GM23338 (cell line): ENCODE measurements around the gene FRMD4A. TPM values are rescaled to one million over a fixed set of nuclear protein-coding genes. Genes with fewer than 3 reads are reported as not detected.

Source experiments
- ATAC-seq: fragments of 200-7000 bp; cut with Tn5 transposase; 3 replicates; pipeline ENCODE4 v1.9.1; 2020
- DNase-seq: peaks from one replicate; pipeline ENCODE4 v3.0.0-alpha.2; 2015; ENCODE audit warnings: low spot score
- H2AFZ ChIP-seq: fragments of 200-600 bp; sonication (generic); 2 replicates; pipeline ENCODE4 v1.8.0; 2016; ENCODE audit warnings: antibody characterized with exemption, mild to moderate bottlenecking, moderate library complexity
- H3F3A ChIP-seq: fragments of 200-600 bp; sonication (generic); replicated peaks from 2 replicates; pipeline ENCODE4 v1.8.0; 2017; ENCODE audit warnings: antibody characterized with exemption, mixed run types, low read depth
- H3K27ac ChIP-seq: fragments of 200-600 bp; sonication (generic); 2 replicates; pipeline ENCODE4 v1.6.1; 2016; ENCODE audit warnings: low read depth
- H3K27me3 ChIP-seq: fragments of 200-600 bp; sonication (generic); 2 replicates; pipeline ENCODE4 v1.8.0; 2016; ENCODE audit warnings: mild to moderate bottlenecking, mixed run types, moderate library complexity; ENCODE audit not compliant: insufficient read depth
- H3K36me3 ChIP-seq: fragments of 200-600 bp; sonication (generic); 2 replicates; pipeline ENCODE4 v1.8.0; 2016; ENCODE audit warnings: mild to moderate bottlenecking; ENCODE audit not compliant: insufficient read depth
- H3K4me1 ChIP-seq: fragments of 200-600 bp; sonication (generic); 2 replicates; pipeline ENCODE4 v1.8.0; 2016; ENCODE audit warnings: mild to moderate bottlenecking, moderate library complexity; ENCODE audit not compliant: insufficient read depth
- H3K4me2 ChIP-seq: fragments of 200-600 bp; sonication (generic); 2 replicates; pipeline ENCODE4 v1.7.1; 2017; ENCODE audit warnings: mixed run types
- H3K4me3 ChIP-seq: fragments of 200-600 bp; sonication (generic); 2 replicates; pipeline ENCODE4 v1.6.1; 2016; ENCODE audit warnings: mixed run types
- H3K79me2 ChIP-seq: fragments of 200-600 bp; sonication (generic); replicated peaks from 2 replicates; pipeline ENCODE4 v1.8.0; 2017; ENCODE audit warnings: mild to moderate bottlenecking; ENCODE audit not compliant: insufficient read depth
- H3K9me2 ChIP-seq: fragments of 200-600 bp; sonication (generic); 2 replicates; pipeline ENCODE4 v1.8.0; 2017; ENCODE audit not compliant: insufficient read depth
- H4K20me1 ChIP-seq: fragments of 200-600 bp; sonication (generic); replicated peaks from 2 replicates; pipeline ENCODE4 v1.8.0; 2017; ENCODE audit warnings: mild to moderate bottlenecking; ENCODE audit not compliant: insufficient read depth
- H3K27ac Mint-ChIP-seq: 2 replicates; pipeline ENCODE4 v1.8.0; 2020; ENCODE audit warnings: inconsistent platforms, mild to moderate bottlenecking, moderate library complexity, mixed read lengths
- H3K27me3 Mint-ChIP-seq: 3 replicates; pipeline ENCODE4 v1.8.0; 2022; ENCODE audit warnings: low read depth, mild to moderate bottlenecking, moderate library complexity, mixed read lengths, inconsistent platforms; ENCODE audit not compliant: insufficient read depth, poor library complexity
- H3K36me3 Mint-ChIP-seq: 3 replicates; pipeline ENCODE4 v1.8.0; 2021; ENCODE audit warnings: low read depth, mild to moderate bottlenecking, inconsistent platforms, moderate library complexity, mixed read lengths
- H3K4me1 Mint-ChIP-seq: 3 replicates; pipeline ENCODE4 v1.8.0; 2020; ENCODE audit warnings: mild to moderate bottlenecking, inconsistent platforms, mixed read lengths
- H3K4me3 Mint-ChIP-seq: 3 replicates; pipeline ENCODE4 v1.8.0; 2021; ENCODE audit warnings: moderate library complexity, mild to moderate bottlenecking, inconsistent platforms, mixed read lengths
- H3K9me3 Mint-ChIP-seq: 3 replicates; pipeline ENCODE4 v1.8.0; 2020; ENCODE audit warnings: moderate library complexity, mild to moderate bottlenecking, inconsistent platforms, mixed read lengths
- CTCF ChIP-seq, 2 experiments: fragments of 200-600 bp in 1 of 2; sonication (generic) in 1 of 2; conservative IDR thresholded peaks; 2 replicates each; pipeline versions ENCODE4 v1.5.1 to v1.6.1; 2016 to 2017; ENCODE audit warnings: antibody characterized with exemption in 2 of 2, low read depth in 2 of 2, mild to moderate bottlenecking in 2 of 2, moderate library complexity in 1 of 2
- EZH2 ChIP-seq: fragments of 200-600 bp; sonication (generic); IDR thresholded peaks from one replicate; pipeline ENCODE4 v1.8.0; 2017; ENCODE audit warnings: antibody characterized with exemption, mild to moderate bottlenecking, low read depth; ENCODE audit not compliant: unreplicated experiment
- POLR2AphosphoS5 ChIP-seq: IDR thresholded peaks from 2 replicates; pipeline ENCODE4 v1.6.1; 2016; ENCODE audit warnings: antibody characterized with exemption, low read depth
- ZNF114 ChIP-seq: fragments of 250-450 bp; sonication (Bioruptor Pico); IDR thresholded peaks from 2 replicates; pipeline ENCODE4 v1.5.0; 2020; ENCODE audit warnings: mild to moderate bottlenecking, moderate library complexity
- ZNF331 ChIP-seq: fragments of 250-450 bp; sonication (Bioruptor Pico); IDR thresholded peaks from 2 replicates; pipeline ENCODE4 v1.5.0; 2020; ENCODE audit warnings: low read depth, mild to moderate bottlenecking, moderate library complexity
- polyA plus RNA-seq: library from polyadenylated mRNA; unstranded; fragments of >200 nt; fragmentation: Nextera tagmentation; extraction: Ambion mirVana; gene quantifications from 2 replicates; pipeline ENCODE4 v1.2.1, GENCODE V29; 2016
- total RNA-seq: library from RNA; depleted of rRNA; stranded (reverse); fragments of >200 nt; shearing (Covaris generic); gene quantifications from 2 replicates; pipeline ENCODE4 v1.2.3, GENCODE V29; 2014
- TF ChIP-seq, protein P1 (sequence below): fragments of 250-450 bp; sonication (Bioruptor Pico); IDR thresholded peaks from 2 replicates; pipeline ENCODE4 v1.5.0; 2020; ENCODE audit warnings: mild to moderate bottlenecking, moderate library complexity

Gene FRMD4A
- total and polyA plus RNA-seq, 2 experiments from 2014 or later: 14.0 to 20.1 TPM

DNA sequence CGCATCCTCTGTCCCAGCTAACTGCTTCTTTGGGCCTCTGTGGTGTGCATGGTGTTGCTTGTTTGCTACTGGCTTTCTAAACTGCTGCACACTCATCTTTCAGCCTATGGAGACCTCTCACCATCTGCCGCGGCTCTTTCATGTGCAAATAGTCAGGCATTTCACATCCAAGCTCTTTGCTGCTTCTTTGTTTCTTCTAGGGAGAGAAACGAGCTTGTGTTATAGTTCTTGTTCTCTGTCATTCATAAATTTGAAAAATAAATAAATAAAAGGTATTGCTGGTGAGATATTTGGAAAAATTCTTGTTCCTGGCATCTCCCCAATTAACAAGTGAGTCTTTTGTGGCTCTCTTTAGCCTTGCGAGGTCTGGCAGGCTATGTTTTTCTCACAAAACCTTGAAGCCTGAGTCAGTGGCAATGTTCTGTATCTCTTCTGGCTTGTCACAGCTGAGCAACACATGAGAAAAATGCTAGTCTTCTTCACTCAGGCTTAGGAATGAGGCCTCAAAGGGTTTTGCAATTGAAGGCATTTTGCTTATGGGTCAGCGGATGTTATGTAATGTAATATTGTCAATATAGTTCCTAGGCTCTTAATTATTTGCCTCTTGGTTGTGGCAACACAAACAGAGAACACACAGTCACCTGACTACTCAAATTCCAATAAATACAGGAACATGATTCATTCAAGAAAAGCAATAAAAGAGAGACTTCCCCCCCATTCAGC is 274.0 kb downstream of the FRMD4A start:
- H2AFZ ChIP-seq: no peak overlapping the region
- 0 out of 2 replicates have a peak, but pooled peaks cover 6% of the 10 kb centered on the region for H3K9me2 ChIP-seq
- peak overlapping the region; percentile 8; the same call in 1 of the 2 replicates for H3K4me2 ChIP-seq
- peak overlapping the region; percentile 60 for H3K27ac Mint-ChIP-seq
- no peak for TF ChIP-seq EZH2
- TF ChIP-seq, protein P1, sequence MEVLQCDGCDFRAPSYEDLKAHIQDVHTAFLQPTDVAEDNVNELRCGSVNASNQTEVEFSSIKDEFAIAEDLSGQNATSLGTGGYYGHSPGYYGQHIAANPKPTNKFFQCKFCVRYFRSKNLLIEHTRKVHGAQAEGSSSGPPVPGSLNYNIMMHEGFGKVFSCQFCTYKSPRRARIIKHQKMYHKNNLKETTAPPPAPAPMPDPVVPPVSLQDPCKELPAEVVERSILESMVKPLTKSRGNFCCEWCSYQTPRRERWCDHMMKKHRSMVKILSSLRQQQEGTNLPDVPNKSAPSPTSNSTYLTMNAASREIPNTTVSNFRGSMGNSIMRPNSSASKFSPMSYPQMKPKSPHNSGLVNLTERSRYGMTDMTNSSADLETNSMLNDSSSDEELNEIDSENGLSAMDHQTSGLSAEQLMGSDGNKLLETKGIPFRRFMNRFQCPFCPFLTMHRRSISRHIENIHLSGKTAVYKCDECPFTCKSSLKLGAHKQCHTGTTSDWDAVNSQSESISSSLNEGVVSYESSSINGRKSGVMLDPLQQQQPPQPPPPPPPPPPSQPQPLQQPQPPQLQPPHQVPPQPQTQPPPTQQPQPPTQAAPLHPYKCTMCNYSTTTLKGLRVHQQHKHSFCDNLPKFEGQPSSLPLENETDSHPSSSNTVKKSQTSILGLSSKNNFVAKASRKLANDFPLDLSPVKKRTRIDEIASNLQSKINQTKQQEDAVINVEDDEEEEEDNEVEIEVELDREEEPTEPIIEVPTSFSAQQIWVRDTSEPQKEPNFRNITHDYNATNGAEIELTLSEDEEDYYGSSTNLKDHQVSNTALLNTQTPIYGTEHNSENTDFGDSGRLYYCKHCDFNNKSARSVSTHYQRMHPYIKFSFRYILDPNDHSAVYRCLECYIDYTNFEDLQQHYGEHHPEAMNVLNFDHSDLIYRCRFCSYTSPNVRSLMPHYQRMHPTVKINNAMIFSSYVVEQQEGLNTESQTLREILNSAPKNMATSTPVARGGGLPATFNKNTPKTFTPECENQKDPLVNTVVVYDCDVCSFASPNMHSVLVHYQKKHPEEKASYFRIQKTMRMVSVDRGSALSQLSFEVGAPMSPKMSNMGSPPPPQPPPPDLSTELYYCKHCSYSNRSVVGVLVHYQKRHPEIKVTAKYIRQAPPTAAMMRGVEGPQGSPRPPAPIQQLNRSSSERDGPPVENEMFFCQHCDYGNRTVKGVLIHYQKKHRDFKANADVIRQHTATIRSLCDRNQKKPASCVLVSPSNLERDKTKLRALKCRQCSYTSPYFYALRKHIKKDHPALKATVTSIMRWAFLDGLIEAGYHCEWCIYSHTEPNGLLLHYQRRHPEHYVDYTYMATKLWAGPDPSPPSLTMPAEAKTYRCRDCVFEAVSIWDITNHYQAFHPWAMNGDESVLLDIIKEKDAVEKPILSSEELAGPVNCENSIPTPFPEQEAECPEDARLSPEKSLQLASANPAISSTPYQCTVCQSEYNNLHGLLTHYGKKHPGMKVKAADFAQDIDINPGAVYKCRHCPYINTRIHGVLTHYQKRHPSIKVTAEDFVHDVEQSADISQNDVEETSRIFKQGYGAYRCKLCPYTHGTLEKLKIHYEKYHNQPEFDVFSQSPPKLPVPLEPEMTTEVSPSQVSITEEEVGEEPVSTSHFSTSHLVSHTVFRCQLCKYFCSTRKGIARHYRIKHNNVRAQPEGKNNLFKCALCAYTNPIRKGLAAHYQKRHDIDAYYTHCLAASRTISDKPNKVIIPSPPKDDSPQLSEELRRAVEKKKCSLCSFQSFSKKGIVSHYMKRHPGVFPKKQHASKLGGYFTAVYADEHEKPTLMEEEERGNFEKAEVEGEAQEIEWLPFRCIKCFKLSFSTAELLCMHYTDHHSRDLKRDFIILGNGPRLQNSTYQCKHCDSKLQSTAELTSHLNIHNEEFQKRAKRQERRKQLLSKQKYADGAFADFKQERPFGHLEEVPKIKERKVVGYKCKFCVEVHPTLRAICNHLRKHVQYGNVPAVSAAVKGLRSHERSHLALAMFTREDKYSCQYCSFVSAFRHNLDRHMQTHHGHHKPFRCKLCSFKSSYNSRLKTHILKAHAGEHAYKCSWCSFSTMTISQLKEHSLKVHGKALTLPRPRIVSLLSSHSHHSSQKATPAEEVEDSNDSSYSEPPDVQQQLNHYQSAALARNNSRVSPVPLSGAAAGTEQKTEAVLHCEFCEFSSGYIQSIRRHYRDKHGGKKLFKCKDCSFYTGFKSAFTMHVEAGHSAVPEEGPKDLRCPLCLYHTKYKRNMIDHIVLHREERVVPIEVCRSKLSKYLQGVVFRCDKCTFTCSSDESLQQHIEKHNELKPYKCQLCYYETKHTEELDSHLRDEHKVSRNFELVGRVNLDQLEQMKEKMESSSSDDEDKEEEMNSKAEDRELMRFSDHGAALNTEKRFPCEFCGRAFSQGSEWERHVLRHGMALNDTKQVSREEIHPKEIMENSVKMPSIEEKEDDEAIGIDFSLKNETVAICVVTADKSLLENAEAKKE (CRISPR knock-in tag): no peak
- no peak for TF ChIP-seq POLR2AphosphoS5
- TF ChIP-seq ZNF331: no peak
- TF ChIP-seq CTCF (conservative IDR thresholded peaks at IDR 0.05; ENCODE audit: low read depth in 2 of 2): no peak
- no peak for TF ChIP-seq ZNF114
- H3K79me2 ChIP-seq: no peaks in the 10 kb centered on the region
- H3K36me3 Mint-ChIP-seq: peaks cover 10% of the 10 kb centered on the region
- no peak overlapping the region for H3K4me3 Mint-ChIP-seq
- peak; percentile 54 for DNase-seq
- H3K4me1 Mint-ChIP-seq: peaks cover 14% of the 10 kb centered on the region
- ATAC-seq: peak; percentile 80
- H3K4me1 ChIP-seq: peaks cover 15% of the 10 kb centered on the region
- H3K4me3 ChIP-seq: no peak overlapping the region
- no peaks in the 10 kb centered on the region for H3K36me3 ChIP-seq
- H3K27me3 Mint-ChIP-seq: peaks cover 1% of the 10 kb centered on the region
- peak overlapping the region; percentile 70 for H3K27ac ChIP-seq
- H3K9me3 Mint-ChIP-seq: peaks cover 16% of the 10 kb centered on the region
- no peaks in the 10 kb centered on the region for H4K20me1 ChIP-seq
- H3K27me3 ChIP-seq: no peaks in the 10 kb centered on the region
- H3F3A ChIP-seq: no peaks in the 10 kb centered on the region
